ENCODE results near the gene C2CD2.

- TF ChIP-seq ARNTL (CRISPR knock-in tag; IDR thresholded peaks at IDR 0.05; ENCODE audit: borderline replicate concordance, low read depth) (no peak), ZFP30 (CRISPR knock-in tag; IDR thresholded peaks at IDR 0.05) (no peak), ZNF565 (CRISPR knock-in tag; conservative IDR thresholded peaks at IDR 0.05; ENCODE audit: low read depth) (no peak), ESRRG (CRISPR knock-in tag; IDR thresholded peaks at IDR 0.05) (no peak), RARB (CRISPR knock-in tag; IDR thresholded peaks at IDR 0.05) (no peak), PATZ1 (CRISPR knock-in tag; IDR thresholded peaks at IDR 0.05; ENCODE audit: borderline replicate concordance) (no peak), PPARA (CRISPR knock-in tag; IDR thresholded peaks at IDR 0.05; ENCODE audit: borderline replicate concordance) (no peak), ZNF8 (CRISPR knock-in tag; IDR thresholded peaks at IDR 0.05) (no peak), SNAI2 (CRISPR knock-in tag; IDR thresholded peaks at IDR 0.05) (no peak), TCF4 (CRISPR knock-in tag; IDR thresholded peaks at IDR 0.05; ENCODE audit: borderline replicate concordance) (no peak)
Measured at GRCh38 chr21:41864311-41865001, 89.4 kb downstream of the C2CD2 start.

Data from SK-N-SH treated with all-trans-retinoic acid at 6 μM for 48 hours (cell line).